H9 (cell line): ENCODE measurements around the gene MAP3K19. TPM values are rescaled to one million over a fixed set of nuclear protein-coding genes. Genes with fewer than 3 reads are reported as not detected.

ENCODE experiments used
- DNase-seq: peaks from one replicate; pipeline ENCODE4 v3.0.0-alpha.2; 2017
- H2AFZ ChIP-seq: one replicate; pipeline ENCODE4 v1.6.1; 2013; ENCODE audit warnings: mild to moderate bottlenecking, low read length, control low read depth, moderate library complexity
- H2AK5ac ChIP-seq: 2 replicates; pipeline ENCODE4 v1.6.1; 2013; ENCODE audit warnings: low read length, control low read depth, mixed read lengths; ENCODE audit not compliant: insufficient read length
- H2BK120ac ChIP-seq: one replicate; pipeline ENCODE4 v1.6.1; 2013; ENCODE audit warnings: low read depth, mild to moderate bottlenecking, low read length, control low read depth, inconsistent platforms; ENCODE audit not compliant: poor library complexity, severe bottlenecking
- H2BK12ac ChIP-seq: 2 replicates; pipeline ENCODE4 v1.6.1; 2013; ENCODE audit warnings: low read length, control low read depth, mixed read lengths, low read depth; ENCODE audit not compliant: insufficient read length
- H2BK15ac ChIP-seq: 2 replicates; pipeline ENCODE4 v1.6.1; 2013; ENCODE audit warnings: low read depth, low read length, control low read depth
- H2BK20ac ChIP-seq: one replicate; pipeline ENCODE4 v1.6.1; 2013; ENCODE audit warnings: low read depth, mild to moderate bottlenecking, low read length, control low read depth, inconsistent platforms; ENCODE audit not compliant: poor library complexity, severe bottlenecking
- H2BK5ac ChIP-seq: 2 replicates; pipeline ENCODE4 v1.6.1; 2013; ENCODE audit warnings: low read length, control low read depth, mixed read lengths; ENCODE audit not compliant: insufficient read length
- H3K14ac ChIP-seq: 2 replicates; pipeline ENCODE4 v1.6.1; 2013; ENCODE audit warnings: low read length, control low read depth; ENCODE audit not compliant: insufficient read depth
- H3K18ac ChIP-seq: 2 replicates; pipeline ENCODE4 v1.6.1; 2013; ENCODE audit warnings: low read depth, mild to moderate bottlenecking, mixed read lengths, low read length, control low read depth; ENCODE audit not compliant: insufficient read length
- H3K23ac ChIP-seq: 2 replicates; pipeline ENCODE4 v1.6.1; 2013; ENCODE audit warnings: low read length, control low read depth, mixed read lengths, low read depth; ENCODE audit not compliant: insufficient read length
- H3K23me2 ChIP-seq: 2 replicates; pipeline ENCODE4 v1.6.1; 2013; ENCODE audit warnings: low read depth, mild to moderate bottlenecking, mixed read lengths, low read length, control low read depth; ENCODE audit not compliant: insufficient read length, poor library complexity, severe bottlenecking
- H3K27ac ChIP-seq: 2 replicates; pipeline ENCODE4 v1.5.1; 2013; ENCODE audit warnings: low read length, control low read depth, mixed read lengths, low read depth; ENCODE audit not compliant: insufficient read length
- H3K27me3 ChIP-seq: 2 replicates; pipeline ENCODE4 v1.6.1; 2013; ENCODE audit warnings: low read length, control low read depth, inconsistent platforms; ENCODE audit not compliant: insufficient read depth
- H3K4ac ChIP-seq: 2 replicates; pipeline ENCODE4 v1.6.1; 2013; ENCODE audit warnings: low read depth, mild to moderate bottlenecking, control low read depth, inconsistent platforms, low read length, moderate library complexity
- H3K4me1 ChIP-seq: 2 replicates; pipeline ENCODE4 v1.6.1; 2013; ENCODE audit warnings: low read length, control low read depth, inconsistent platforms; ENCODE audit not compliant: insufficient read depth
- H3K4me2 ChIP-seq: 2 replicates; pipeline ENCODE4 v1.6.1; 2013; ENCODE audit warnings: low read length, control low read depth, mixed read lengths; ENCODE audit not compliant: insufficient read length, insufficient read depth
- H3K56ac ChIP-seq: 2 replicates; pipeline ENCODE4 v1.6.1; 2013; ENCODE audit warnings: low read depth, mild to moderate bottlenecking, mixed read lengths, low read length, control low read depth; ENCODE audit not compliant: insufficient read length
- H3K79me1 ChIP-seq: 2 replicates; pipeline ENCODE4 v1.6.1; 2013; ENCODE audit warnings: low read depth, mild to moderate bottlenecking, moderate library complexity, low read length, control low read depth, inconsistent platforms; ENCODE audit not compliant: insufficient read depth, poor library complexity, severe bottlenecking
- H3K79me2 ChIP-seq: 2 replicates; pipeline ENCODE4 v1.6.1; 2013; ENCODE audit warnings: low read length, control low read depth, inconsistent platforms; ENCODE audit not compliant: insufficient read depth
- H3K9ac ChIP-seq: 2 replicates; pipeline ENCODE4 v1.6.1; 2013; ENCODE audit warnings: low read length, control low read depth, mixed read lengths; ENCODE audit not compliant: insufficient read length; ENCODE audit errors: extremely low read depth
- H3K9me3 ChIP-seq: one replicate; pipeline ENCODE4 v1.6.1; 2013; ENCODE audit warnings: low read depth, low read length, inconsistent platforms; ENCODE audit not compliant: control insufficient read depth
- H3T11ph ChIP-seq: one replicate; pipeline ENCODE4 v1.6.1; 2013; ENCODE audit warnings: mild to moderate bottlenecking, low read length, control low read depth, inconsistent platforms
- H4K20me1 ChIP-seq: one replicate; pipeline ENCODE4 v1.6.1; 2013; ENCODE audit not compliant: control insufficient read depth, insufficient read length, insufficient read depth
- H4K5ac ChIP-seq: 2 replicates; pipeline ENCODE4 v1.6.1; 2013; ENCODE audit warnings: low read depth, mild to moderate bottlenecking, mixed read lengths, low read length, control low read depth; ENCODE audit not compliant: insufficient read length
- H4K8ac ChIP-seq: replicated peaks from 2 replicates; pipeline ENCODE4 v1.6.1; 2013; ENCODE audit warnings: low read length, control low read depth, mixed read lengths, low read depth; ENCODE audit not compliant: insufficient read length
- H4K91ac ChIP-seq: 2 replicates; pipeline ENCODE4 v1.6.1; 2013; ENCODE audit warnings: low read depth, mild to moderate bottlenecking, moderate library complexity, mixed read lengths, low read length, control low read depth; ENCODE audit not compliant: insufficient read length
- H3K27ac Mint-ChIP-seq, 3 experiments: 2 replicates in 2 of 3; 3 replicates in 1 of 3; pipeline ENCODE4 v1.8.0; 2020 to 2021; ENCODE audit warnings: mixed read lengths in 3 of 3, mild to moderate bottlenecking in 1 of 3, moderate library complexity in 1 of 3
- H3K27me3 Mint-ChIP-seq: 2 replicates; pipeline ENCODE4 v1.8.0; 2021; ENCODE audit warnings: low read depth, mild to moderate bottlenecking, moderate library complexity, mixed read lengths
- H3K36me3 Mint-ChIP-seq, 3 experiments: 2 replicates in 2 of 3; 3 replicates in 1 of 3; pipeline ENCODE4 v1.8.0; 2020 to 2021; ENCODE audit warnings: low read depth in 3 of 3, mixed read lengths in 3 of 3; ENCODE audit not compliant: insufficient read depth in 1 of 3
- H3K4me1 Mint-ChIP-seq, 2 experiments: 2 replicates each; pipeline ENCODE4 v1.8.0; 2020; ENCODE audit warnings: mixed read lengths in 2 of 2
- H3K4me3 Mint-ChIP-seq, 2 experiments: 2 replicates in 1 of 2; 3 replicates in 1 of 2; pipeline ENCODE4 v1.8.0; 2020 to 2021; ENCODE audit warnings: mild to moderate bottlenecking in 2 of 2, mixed read lengths in 2 of 2, moderate library complexity in 1 of 2
- H3K9me3 Mint-ChIP-seq, 2 experiments: 2 replicates in 1 of 2; 3 replicates in 1 of 2; pipeline ENCODE4 v1.8.0; 2020; ENCODE audit warnings: mild to moderate bottlenecking in 2 of 2, mixed read lengths in 2 of 2, moderate library complexity in 1 of 2
- WGBS: extraction: QIAGEN DNeasy Blood & Tissue Kit; methylation state at CpG from one replicate; pipeline ENCODE4 v1.1.7; 2013; ENCODE audit warnings: missing lambda C conversion rate, low lambda C conversion rate, mixed read lengths; ENCODE audit not compliant: insufficient read length; ENCODE audit errors: extremely low coverage; 5-methylcytosine and 5-hydroxymethylcytosine counted together
- total RNA-seq: library from RNA; stranded (reverse); gene quantifications from 2 replicates; pipeline ENCODE4 v1.2.1, GENCODE V29; 2021
- TF ChIP-seq, protein P1 (sequence below): fragments of 200-600 bp; sonication (generic); conservative IDR thresholded peaks from 3 replicates; pipeline ENCODE4 v1.8.0; 2021; ENCODE audit warnings: antibody characterized with exemption, mild to moderate bottlenecking

The MAP3K19 gene
- total RNA-seq, 1 experiment from 2014 or later, result not detected

DNA sequence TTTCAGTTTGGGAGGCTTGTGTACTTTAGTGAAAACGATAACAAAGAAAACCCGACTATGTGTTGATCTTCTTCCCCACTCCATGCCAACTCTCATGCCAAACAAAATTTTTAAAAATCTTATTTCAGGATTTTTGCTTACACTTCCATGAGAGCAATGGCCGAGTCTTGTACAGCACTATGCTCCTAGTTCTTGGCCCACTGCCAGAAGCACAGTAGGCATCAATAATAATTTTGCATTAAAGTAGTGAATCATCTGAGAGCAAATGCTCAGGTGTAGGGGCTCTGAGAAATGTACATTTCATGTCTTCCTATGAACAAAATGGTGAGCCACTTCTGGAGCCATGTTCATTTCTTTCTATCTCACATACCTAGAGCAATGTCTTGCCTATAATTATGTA, 62.2 kb downstream of the MAP3K19 start:
- TF ChIP-seq, protein P1, sequence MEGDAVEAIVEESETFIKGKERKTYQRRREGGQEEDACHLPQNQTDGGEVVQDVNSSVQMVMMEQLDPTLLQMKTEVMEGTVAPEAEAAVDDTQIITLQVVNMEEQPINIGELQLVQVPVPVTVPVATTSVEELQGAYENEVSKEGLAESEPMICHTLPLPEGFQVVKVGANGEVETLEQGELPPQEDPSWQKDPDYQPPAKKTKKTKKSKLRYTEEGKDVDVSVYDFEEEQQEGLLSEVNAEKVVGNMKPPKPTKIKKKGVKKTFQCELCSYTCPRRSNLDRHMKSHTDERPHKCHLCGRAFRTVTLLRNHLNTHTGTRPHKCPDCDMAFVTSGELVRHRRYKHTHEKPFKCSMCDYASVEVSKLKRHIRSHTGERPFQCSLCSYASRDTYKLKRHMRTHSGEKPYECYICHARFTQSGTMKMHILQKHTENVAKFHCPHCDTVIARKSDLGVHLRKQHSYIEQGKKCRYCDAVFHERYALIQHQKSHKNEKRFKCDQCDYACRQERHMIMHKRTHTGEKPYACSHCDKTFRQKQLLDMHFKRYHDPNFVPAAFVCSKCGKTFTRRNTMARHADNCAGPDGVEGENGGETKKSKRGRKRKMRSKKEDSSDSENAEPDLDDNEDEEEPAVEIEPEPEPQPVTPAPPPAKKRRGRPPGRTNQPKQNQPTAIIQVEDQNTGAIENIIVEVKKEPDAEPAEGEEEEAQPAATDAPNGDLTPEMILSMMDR, result no peak
- Histone ChIP-seq H2BK15ac (no peak overlapping the region), H3K14ac (no peak overlapping the region), H3K9me3 (no peaks in the 10 kb centered on the region), H2BK5ac (no peak overlapping the region), H3K18ac (no peak overlapping the region), H3K4me1 (no peaks in the 10 kb centered on the region), H3T11ph (no peak overlapping the region), H3K27ac (no peak overlapping the region), H4K20me1 (no peaks in the 10 kb centered on the region), H2BK20ac (no peak overlapping the region), H3K23me2 (no peaks in the 10 kb centered on the region), H2BK12ac (no peak overlapping the region), H3K23ac (no peak overlapping the region), H3K79me1 (no peaks in the 10 kb centered on the region), H4K5ac (no peak overlapping the region), H2AK5ac (no peak overlapping the region), H3K9ac (no peak overlapping the region), H3K27me3 (no peaks in the 10 kb centered on the region), H3K79me2 (no peaks in the 10 kb centered on the region), H3K4me2 (no peak overlapping the region), H2AFZ (no peak overlapping the region), H4K8ac (no peak overlapping the region), H2BK120ac (no peak overlapping the region), H3K56ac (no peak overlapping the region), H4K91ac (no peak overlapping the region), H3K4ac (no peak overlapping the region)
- Mint-ChIP-seq H3K27ac (no peak overlapping the region), H3K27me3 (peaks cover 3% of the 10 kb centered on the region), H3K9me3 (no peaks in the 10 kb centered on the region), H3K4me1 (no peaks in the 10 kb centered on the region), H3K36me3 (no peaks in the 10 kb centered on the region), H3K4me3 (no peak overlapping the region)
- DNase-seq, result no peak
- no CpG with 5 or more reads among the region's 3 CpGs for WGBS
